Activated naive CD4-positive, alpha-beta T cell treated with anti-CD3 and anti-CD28 coated beads, Interleukin-2, amount 10 ng/mL, durations not matched to agents 7 days and 5 days (primary cell): Measurements from ENCODE around the gene NAT9.

ENCODE experiments used
- CTCF ChIA-PET: fragments of 350-600 bp; sonication (Branson Sonifier 250); formaldehyde crosslinking; loops from one replicate; lab custom pipeline; 2021; ENCODE audit warnings: antibody characterized with exemption; lab: Charles Lee
- DNase-seq: peaks from one replicate; pipeline ENCODE4 v3.0.0-alpha.2; 2020
- H3K27ac Mint-ChIP-seq: one replicate; pipeline ENCODE4 v1.8.0; 2021; ENCODE audit warnings: mild to moderate bottlenecking, moderate library complexity, mixed read lengths
- H3K27me3 Mint-ChIP-seq: one replicate; pipeline ENCODE4 v1.8.0; 2021; ENCODE audit warnings: mild to moderate bottlenecking, mixed read lengths
- H3K36me3 Mint-ChIP-seq: one replicate; pipeline ENCODE4 v1.8.0; 2021; ENCODE audit warnings: mixed read lengths
- H3K4me1 Mint-ChIP-seq: one replicate; pipeline ENCODE4 v1.8.0; 2021; ENCODE audit warnings: mixed read lengths
- H3K4me3 Mint-ChIP-seq: one replicate; pipeline ENCODE4 v1.8.0; 2021; ENCODE audit warnings: mild to moderate bottlenecking, moderate library complexity, mixed read lengths
- H3K9me3 Mint-ChIP-seq: one replicate; pipeline ENCODE4 v1.8.0; 2021; ENCODE audit warnings: mixed read lengths

The NAT9 gene

DNA sequence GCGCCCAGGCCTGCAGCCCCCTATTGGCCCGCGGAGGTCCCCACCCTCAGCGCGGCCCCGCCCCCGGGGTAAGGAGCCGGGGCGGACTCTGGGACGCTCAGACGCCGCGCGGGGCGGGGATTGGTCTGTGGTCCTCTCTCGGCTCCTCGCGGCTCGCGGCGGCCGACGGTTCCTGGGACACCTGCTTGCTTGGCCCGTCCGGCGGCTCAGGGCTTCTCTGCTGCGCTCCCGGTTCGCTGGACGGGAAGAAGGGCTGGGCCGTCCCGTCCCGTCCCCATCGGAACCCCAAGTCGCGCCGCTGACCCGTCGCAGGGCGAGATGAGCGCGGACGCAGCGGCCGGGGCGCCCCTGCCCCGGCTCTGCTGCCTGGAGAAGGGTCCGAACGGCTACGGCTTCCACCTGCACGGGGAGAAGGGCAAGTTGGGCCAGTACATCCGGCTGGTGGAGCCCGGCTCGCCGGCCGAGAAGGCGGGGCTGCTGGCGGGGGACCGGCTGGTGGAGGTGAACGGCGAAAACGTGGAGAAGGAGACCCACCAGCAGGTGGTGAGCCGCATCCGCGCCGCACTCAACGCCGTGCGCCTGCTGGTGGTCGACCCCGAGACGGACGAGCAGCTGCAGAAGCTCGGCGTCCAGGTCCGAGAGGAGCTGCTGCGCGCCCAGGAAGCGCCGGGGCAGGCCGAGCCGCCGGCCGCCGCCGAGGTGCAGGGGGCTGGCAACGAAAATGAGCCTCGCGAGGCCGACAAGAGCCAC, 27.4 kb downstream of the NAT9 start, which contains the start of gene NHERF1:
TSS of gene NHERF1 (plus strand) at position 100 of the 750 bp plus-strand sequence. CDS start at position 319, 219 bp downstream.
- Mint-ChIP-seq H3K27ac (peak within 1 kb of the TSS; percentile 88), H3K27me3 (no peaks in the 10 kb centered on the region), H3K36me3 (peaks cover 43% of the 10 kb centered on the region), H3K4me3 (peak within 1 kb of the TSS; percentile 99), H3K9me3 (no peaks in the 10 kb centered on the region), H3K4me1 (peaks cover 64% of the 10 kb centered on the region)
- CTCF ChIA-PET, result interaction anchor here (1.6 to 7.3 kb wide), 7 partner anchors 8 to 91 kb away, joined by 3 to 43 read pairs (median 11); no protein-coding TSS in a partner anchor
- peak; percentile 95 for DNase-seq

DNA sequence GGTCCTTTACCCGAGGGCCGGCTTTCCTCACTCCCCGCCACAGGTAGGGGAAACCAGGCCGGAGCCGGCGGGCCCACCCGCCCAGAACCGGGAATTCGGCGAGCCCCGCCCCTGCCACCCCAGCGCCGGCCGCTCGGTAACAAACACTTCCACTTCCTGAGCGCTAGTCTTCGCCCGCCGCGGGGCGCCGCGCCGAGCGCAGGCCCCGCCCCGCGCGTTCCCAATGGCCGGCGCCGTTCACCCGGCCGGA, 27.9 kb downstream of the NAT9 start:
- peak overlapping the region; percentile 84 for H3K27ac Mint-ChIP-seq
- H3K4me3 Mint-ChIP-seq, result peak overlapping the region; percentile 99
- peaks cover 45% of the 10 kb centered on the region for H3K36me3 Mint-ChIP-seq
- DNase-seq, result no peak
- no peaks in the 10 kb centered on the region for H3K9me3 Mint-ChIP-seq
- no peaks in the 10 kb centered on the region for H3K27me3 Mint-ChIP-seq
- peaks cover 64% of the 10 kb centered on the region for H3K4me1 Mint-ChIP-seq
- CTCF ChIA-PET, result no interaction called here

DNA sequence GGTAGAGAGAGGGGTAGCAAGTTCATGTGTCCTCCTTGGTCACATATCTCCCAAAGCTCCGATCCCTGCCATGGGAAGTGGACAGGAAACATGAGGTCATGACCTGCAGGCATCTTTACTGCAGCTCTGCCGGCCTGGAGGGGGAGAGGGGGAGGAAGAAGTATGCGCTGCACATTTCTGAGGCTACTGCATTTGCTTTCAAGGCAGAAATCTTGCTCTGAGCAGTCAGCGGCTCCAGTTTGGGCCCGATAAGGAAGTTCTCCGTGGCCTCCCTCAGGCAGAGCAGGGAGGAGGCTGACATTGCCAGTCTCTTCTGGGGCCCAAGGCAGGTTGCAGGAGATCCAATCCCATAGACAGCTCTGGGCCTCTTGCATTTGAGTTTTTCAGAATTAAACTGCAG, 29.2 kb downstream of the NAT9 start:
- H3K4me3 Mint-ChIP-seq, result peak overlapping the region; percentile 64
- peak overlapping the region; percentile 84 for H3K27ac Mint-ChIP-seq
- peaks cover 37% of the 10 kb centered on the region for H3K36me3 Mint-ChIP-seq
- no peaks in the 10 kb centered on the region for H3K9me3 Mint-ChIP-seq
- H3K4me1 Mint-ChIP-seq, result peaks cover 64% of the 10 kb centered on the region
- CTCF ChIA-PET, result interaction anchor here (0.9 to 4.0 kb wide), 14 partner anchors 10 to 215 kb away, joined by 3 to 56 read pairs (median 22); partner anchors contain the start of genes NAT9 and RAB37
- H3K27me3 Mint-ChIP-seq, result no peaks in the 10 kb centered on the region
- peak; percentile 39 for DNase-seq

DNA sequence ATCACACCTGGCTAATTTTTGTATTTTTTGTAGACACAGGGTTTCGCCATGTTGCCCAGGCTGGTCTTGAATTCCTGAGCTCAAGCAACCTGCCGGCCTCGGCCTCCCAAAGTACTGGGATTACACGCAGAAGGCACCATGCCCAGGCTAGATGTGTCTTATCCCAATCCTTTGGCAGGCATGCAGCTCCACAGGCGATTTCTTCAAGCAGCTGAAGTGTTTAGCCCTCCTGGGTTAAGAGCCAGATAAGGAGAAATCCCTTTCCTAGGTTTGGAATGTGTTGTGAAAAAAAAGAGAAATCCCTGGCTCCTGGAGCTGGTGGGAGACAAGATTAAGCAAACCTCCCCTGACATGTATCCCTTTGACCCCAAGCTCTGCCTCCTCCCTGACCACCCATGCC, 29.8 kb downstream of the NAT9 start:
- Mint-ChIP-seq H3K27me3 (no peaks in the 10 kb centered on the region), H3K4me3 (peak overlapping the region; percentile 15), H3K4me1 (peaks cover 65% of the 10 kb centered on the region), H3K27ac (peak overlapping the region; percentile 84), H3K36me3 (peaks cover 34% of the 10 kb centered on the region), H3K9me3 (no peaks in the 10 kb centered on the region)
- CTCF ChIA-PET, result interaction anchor here (0.9 to 4.0 kb wide), 16 partner anchors 9 to 215 kb away, joined by 3 to 56 read pairs (median 19); partner anchors contain the start of genes GRIN2C, NAT9 and RAB37
- DNase-seq, result no peak

DNA sequence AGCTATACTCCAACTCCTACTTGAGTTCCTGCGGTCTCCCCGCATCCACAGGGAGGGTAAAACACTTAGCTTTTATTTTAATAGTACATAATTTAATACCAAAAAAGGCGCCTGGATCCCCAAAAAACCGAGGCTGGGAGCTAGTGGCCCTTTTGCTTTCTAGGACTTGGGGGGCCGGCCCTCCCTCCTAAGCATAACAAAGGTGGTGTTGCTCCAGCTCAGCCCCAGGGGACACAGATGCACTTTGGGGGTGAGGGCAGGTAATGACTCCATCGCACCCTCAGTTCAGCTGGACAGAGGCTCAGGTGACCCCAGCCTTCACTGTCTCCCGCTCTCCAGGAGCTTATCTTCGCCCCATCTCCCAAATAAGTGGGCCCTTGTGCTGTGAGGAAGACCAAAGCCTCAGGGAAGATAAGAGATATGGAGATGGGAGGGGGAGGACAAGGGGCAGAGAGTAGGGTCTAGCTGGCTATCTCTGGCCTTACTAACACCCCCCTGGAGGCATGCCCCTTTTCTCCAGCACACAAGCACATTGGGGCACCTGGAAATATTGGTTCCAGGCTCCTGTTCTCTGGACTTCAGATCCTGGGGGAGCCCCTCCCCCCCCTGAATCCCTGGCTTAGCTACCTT, 30.5 kb downstream of the NAT9 start:
- H3K4me3 Mint-ChIP-seq, result no peak overlapping the region

DNA sequence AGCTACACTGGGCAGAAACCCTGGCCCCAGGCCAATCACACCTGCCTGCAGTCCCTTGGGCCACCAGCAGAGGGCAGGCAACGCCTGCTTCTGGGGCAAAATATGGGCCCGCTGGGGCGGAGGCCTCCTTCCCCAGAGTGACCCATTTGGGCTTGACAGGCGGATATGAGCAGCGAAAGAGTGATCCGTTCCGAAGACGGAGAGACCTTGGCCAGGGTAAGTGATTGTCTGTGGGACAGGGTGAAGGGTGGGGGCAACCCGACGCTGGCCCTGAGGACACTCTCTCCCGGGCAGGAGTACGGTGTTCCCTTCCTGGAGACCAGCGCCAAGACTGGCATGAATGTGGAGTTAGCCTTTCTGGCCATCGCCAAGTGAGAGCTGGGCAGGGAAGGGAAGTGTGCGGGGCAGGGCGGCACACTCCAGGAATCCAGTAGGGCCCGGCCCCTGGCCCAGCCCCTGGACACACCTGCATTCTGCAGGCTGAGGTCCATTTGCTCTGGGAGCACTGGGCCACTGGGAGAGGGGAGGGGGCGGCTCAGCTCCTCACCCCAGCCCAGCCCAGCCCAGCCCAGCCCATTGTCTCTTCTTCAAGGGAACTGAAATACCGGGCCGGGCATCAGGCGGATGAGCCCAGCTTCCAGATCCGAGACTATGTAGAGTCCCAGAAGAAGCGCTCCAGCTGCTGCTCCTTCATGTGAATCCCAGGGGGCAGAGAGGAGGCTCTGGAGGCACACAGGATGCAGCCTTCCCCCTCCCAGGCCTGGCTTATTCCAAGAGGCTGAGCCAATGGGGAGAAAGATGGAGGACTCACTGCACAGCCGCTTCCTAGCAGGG, 31.2 kb downstream of the NAT9 start:
- peak overlapping the region; percentile 98 for H3K27ac Mint-ChIP-seq
- H3K27me3 Mint-ChIP-seq, result no peaks in the 10 kb centered on the region
- H3K4me1 Mint-ChIP-seq, result peaks cover 75% of the 10 kb centered on the region
- H3K9me3 Mint-ChIP-seq, result no peaks in the 10 kb centered on the region
- peaks cover 26% of the 10 kb centered on the region for H3K36me3 Mint-ChIP-seq
- peak; percentile 87 for DNase-seq
- CTCF ChIA-PET, result interaction anchor here (0.7 to 4.0 kb wide), 21 partner anchors 8 to 217 kb away, joined by 3 to 56 read pairs (median 8); partner anchors contain the start of genes GRIN2C, NAT9 and RAB37
- peak overlapping the region; percentile 37 for H3K4me3 Mint-ChIP-seq

More for the DNA sequence above, 30.5 kb downstream of the NAT9 start:
- Mint-ChIP-seq H3K4me1 (peaks cover 68% of the 10 kb centered on the region), H3K27me3 (no peaks in the 10 kb centered on the region), H3K27ac (peak overlapping the region; percentile 38), H3K36me3 (peaks cover 27% of the 10 kb centered on the region), H3K9me3 (no peaks in the 10 kb centered on the region)
- DNase-seq, result no peak
- CTCF ChIA-PET, result interaction anchor here (0.7 to 4.0 kb wide), 20 partner anchors 8 to 216 kb away, joined by 3 to 56 read pairs (median 8); partner anchors contain the start of genes GRIN2C, NAT9 and RAB37

DNA sequence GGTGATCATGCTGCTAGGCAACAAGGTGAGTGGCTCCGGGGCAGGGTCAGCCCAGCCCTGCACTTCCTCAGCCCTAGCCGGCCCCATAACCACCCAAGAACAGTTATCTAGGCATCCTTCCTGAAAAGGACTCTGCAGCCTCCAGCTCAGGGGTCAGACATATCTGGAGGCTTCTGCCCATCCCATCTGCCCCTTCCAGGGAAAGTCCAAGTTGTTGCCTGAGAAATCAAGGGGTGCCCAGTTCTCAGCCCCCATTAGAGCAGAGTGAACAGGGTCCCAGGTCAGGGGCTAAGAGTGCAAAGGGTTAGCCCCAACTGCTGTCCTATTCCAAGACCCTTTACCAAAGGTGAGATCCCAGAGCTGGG, 31.8 kb downstream of the NAT9 start:
- no peaks in the 10 kb centered on the region for H3K9me3 Mint-ChIP-seq
- H3K27me3 Mint-ChIP-seq, result no peaks in the 10 kb centered on the region
- H3K36me3 Mint-ChIP-seq, result peaks cover 20% of the 10 kb centered on the region
- no peak for DNase-seq
- CTCF ChIA-PET, result interaction anchor here (0.5 to 4.0 kb wide), 17 partner anchors 12 to 217 kb away, joined by 3 to 56 read pairs (median 8); partner anchors contain the start of genes GRIN2C and NAT9
- peaks cover 80% of the 10 kb centered on the region for H3K4me1 Mint-ChIP-seq
- peak overlapping the region; percentile 98 for H3K27ac Mint-ChIP-seq
- no peak overlapping the region for H3K4me3 Mint-ChIP-seq

DNA sequence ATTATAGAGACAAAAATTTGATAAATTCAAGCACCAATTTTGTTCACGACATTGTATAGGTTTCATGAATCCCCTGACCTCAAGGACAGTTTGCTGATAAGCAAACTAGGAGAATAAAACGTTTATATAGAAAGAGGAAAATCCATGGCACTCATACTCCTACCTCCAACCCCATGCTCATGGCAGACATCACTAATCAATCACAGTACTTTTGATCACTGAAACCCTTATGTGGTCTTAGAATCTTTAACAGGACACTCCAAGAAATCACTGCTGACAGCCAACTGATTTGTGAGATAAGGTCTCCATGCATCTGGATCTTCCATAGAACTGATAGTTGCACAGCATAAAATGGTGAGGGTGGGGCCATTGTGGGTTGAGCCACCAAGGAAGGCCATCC, 32.4 kb downstream of the NAT9 start:
- DNase-seq, result no peak
- CTCF ChIA-PET, result interaction anchor here (0.5 to 4.0 kb wide), 12 partner anchors 16 to 218 kb away, joined by 3 to 56 read pairs (median 24); partner anchors contain the start of genes GRIN2C and NAT9
- H3K4me3 Mint-ChIP-seq, result no peak overlapping the region
- peaks cover 86% of the 10 kb centered on the region for H3K4me1 Mint-ChIP-seq
- no peaks in the 10 kb centered on the region for H3K27me3 Mint-ChIP-seq
- H3K27ac Mint-ChIP-seq, result peak overlapping the region; percentile 98
- peaks cover 22% of the 10 kb centered on the region for H3K36me3 Mint-ChIP-seq
- no peaks in the 10 kb centered on the region for H3K9me3 Mint-ChIP-seq

DNA sequence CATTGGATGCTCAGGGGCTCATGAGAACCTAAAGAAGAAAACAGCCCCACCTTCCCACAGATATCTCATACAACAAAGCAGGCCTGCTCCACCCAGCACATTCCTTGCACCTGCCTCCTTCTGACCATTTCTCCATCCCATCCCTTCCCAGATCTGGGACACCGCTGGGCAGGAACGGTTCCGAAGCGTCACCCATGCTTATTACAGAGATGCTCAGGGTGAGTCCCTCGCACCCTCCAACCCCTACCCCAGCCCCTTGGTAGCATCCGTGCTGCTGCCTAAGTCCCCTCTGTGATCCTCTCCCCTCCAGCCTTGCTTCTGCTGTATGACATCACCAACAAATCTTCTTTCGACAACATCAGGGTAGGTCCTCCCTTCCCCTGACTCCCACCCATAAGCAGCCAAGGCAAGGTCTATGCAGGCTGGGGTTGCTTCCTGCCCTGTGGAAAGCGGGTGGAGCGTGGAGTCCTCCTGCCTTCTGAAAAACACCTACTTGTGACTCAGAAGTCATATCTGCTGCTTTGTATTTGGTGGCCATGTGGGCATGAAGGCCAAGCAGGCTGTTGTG, 33.1 kb downstream of the NAT9 start:
- CTCF ChIA-PET, result interaction anchor here (1.0 to 2.8 kb wide), 7 partner anchors 17 to 137 kb away, joined by 3 to 27 read pairs (median 4); no protein-coding TSS in a partner anchor
- Mint-ChIP-seq H3K27me3 (no peaks in the 10 kb centered on the region), H3K4me3 (peak overlapping the region; percentile 68), H3K9me3 (no peaks in the 10 kb centered on the region), H3K36me3 (peaks cover 22% of the 10 kb centered on the region), H3K4me1 (peaks cover 93% of the 10 kb centered on the region), H3K27ac (peak overlapping the region; percentile 98)
- DNase-seq, result no peak

DNA sequence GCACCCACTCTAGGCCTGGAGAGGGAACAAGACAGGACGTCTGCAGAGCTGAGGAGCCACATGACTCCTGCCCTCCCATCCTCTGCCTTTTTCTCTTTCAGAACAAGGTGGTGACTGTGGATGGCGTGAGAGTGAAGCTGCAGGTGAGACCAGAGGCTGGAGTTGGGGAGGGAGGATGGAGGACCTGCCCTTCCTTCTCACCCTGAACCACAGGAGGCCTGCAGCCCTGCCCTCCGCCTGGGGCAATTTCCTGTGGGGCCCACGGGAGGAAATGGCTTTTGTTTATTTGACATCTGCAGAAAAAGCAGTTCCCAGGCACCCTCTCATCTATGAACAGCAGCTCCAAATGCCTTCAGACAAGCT, 34.0 kb downstream of the NAT9 start:
- Mint-ChIP-seq H3K36me3 (peaks cover 22% of the 10 kb centered on the region), H3K27me3 (no peaks in the 10 kb centered on the region), H3K4me3 (peak overlapping the region; percentile 68), H3K9me3 (no peaks in the 10 kb centered on the region), H3K4me1 (peaks cover 92% of the 10 kb centered on the region), H3K27ac (peak overlapping the region; percentile 98)
- DNase-seq, result peak; percentile 85
- CTCF ChIA-PET, result interaction anchor here (1.1 to 2.8 kb wide), 8 partner anchors 8 to 138 kb away, joined by 3 to 27 read pairs (median 4); no protein-coding TSS in a partner anchor

DNA sequence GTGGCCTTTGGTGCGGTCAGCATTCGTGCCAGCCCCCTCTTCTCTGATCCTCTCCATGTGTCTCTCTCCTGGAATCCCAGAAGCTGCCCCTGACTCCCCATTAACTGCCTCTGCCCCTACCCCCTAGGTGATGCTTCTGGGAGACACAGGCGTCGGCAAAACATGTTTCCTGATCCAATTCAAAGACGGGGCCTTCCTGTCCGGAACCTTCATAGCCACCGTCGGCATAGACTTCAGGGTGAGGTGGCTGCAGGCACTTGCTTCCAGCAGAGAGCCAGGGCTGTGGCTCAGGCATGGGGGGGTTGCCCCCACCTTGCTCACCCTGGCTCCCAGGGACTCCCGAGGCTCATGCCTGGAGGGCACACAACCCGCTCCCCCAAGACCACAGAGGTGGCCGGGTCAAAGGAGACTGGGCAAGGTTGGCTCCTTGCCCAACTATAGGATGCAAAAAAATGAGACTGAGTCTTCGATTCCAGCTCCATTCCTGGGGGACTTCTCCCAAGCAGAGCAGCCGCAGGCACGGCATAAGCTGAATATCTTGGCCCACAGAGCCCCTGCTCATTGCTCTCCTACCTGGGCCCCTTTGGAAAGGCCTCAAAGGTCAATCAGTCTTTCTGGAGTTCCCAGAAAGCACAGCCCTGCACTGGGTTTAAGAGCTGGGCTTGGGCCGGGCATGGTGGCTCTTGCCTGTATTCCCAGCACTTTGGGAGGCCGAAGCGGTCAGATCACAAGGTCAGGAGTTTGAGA, 35.3 kb downstream of the NAT9 start:
- peaks cover 84% of the 10 kb centered on the region for H3K4me1 Mint-ChIP-seq
- H3K27ac Mint-ChIP-seq, result peak overlapping the region; percentile 98
- CTCF ChIA-PET, result interaction anchor here (0.6 to 2.8 kb wide), 5 partner anchors 8 to 124 kb away, joined by 3 to 27 read pairs (median 3); no protein-coding TSS in a partner anchor
- peaks cover 6% of the 10 kb centered on the region for H3K27me3 Mint-ChIP-seq
- H3K4me3 Mint-ChIP-seq, result peak overlapping the region; percentile 68
- peaks cover 21% of the 10 kb centered on the region for H3K36me3 Mint-ChIP-seq
- H3K9me3 Mint-ChIP-seq, result no peaks in the 10 kb centered on the region
- no peak for DNase-seq

DNA sequence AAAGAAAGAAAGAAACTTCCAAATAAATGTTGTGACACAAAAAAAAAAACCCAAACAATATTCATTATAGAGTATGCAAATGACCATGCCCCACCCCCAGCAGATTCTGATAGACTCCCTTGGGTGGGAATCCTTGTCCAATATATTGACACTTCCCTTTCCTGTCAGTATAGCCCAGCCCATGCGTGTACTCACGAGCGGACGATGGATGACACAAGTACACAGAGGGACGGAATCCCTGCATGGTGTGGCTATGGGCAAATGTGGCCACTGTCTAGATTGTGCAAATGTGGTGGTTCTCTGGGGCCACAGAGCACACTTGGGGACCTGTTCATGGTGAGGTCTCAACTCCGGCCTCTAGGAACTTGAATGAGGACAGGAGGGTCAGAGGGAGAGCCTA, 36.0 kb downstream of the NAT9 start:
- Mint-ChIP-seq H3K36me3 (peaks cover 21% of the 10 kb centered on the region), H3K4me3 (peak overlapping the region; percentile 31), H3K27me3 (peaks cover 6% of the 10 kb centered on the region), H3K4me1 (peaks cover 82% of the 10 kb centered on the region), H3K27ac (peak overlapping the region; percentile 98), H3K9me3 (no peaks in the 10 kb centered on the region)
- CTCF ChIA-PET, result interaction anchor here (4.5 kb wide), 1 partner anchor 20 kb away, joined by 27 read pairs; no protein-coding TSS in a partner anchor
- no peak for DNase-seq
